B cell (primary cell): Measurements from ENCODE around the gene CAPZB.

Experiments used
- EZH2 ChIP-seq: IDR thresholded peaks from 2 replicates; pipeline ENCODE4 v1.6.1; 2012; ENCODE audit warnings: borderline replicate concordance, low read depth, mild to moderate bottlenecking, moderate library complexity, low read length; ENCODE audit not compliant: insufficient read depth, poor library complexity, severe bottlenecking
- TF ChIP-seq, protein P1 (sequence below): fragments of 200-600 bp; IDR thresholded peaks from one replicate; pipeline ENCODE4 v1.8.0; 2022; ENCODE audit warnings: antibody characterized with exemption, mild to moderate bottlenecking

DNA sequence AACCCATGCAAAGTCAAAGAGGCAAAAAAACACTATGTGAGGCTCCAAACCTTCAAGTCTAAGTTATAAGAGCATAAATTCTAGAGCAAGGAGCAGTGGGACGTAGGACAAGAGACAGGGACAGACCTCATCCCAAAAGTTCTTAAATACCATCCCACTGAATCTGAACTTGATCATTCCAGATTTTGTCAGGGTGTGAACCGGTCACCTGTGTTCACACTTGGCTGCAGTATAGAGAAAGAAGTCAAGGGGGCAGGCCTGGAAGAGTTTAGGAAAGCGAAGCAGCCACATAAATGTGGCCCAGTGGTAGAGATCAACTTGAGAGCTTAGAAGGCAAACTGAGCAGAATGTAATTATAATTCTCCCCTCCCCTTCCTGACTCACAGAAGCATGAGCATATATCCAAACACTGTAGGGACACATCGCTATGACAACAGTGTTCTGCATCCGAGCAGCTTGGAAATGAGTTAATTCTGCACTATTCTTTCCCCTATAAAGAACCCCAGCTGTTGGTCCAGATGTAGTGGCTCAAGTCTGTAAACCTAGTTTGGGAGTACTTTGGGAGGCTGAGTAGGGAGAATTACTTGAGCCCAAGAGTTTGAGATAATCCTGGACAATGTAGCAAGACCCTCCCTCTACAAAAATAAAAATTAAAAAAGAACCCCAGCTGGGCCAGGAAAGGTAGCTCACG, 176.1 kb downstream of the CAPZB start:
- TF ChIP-seq, protein P1, sequence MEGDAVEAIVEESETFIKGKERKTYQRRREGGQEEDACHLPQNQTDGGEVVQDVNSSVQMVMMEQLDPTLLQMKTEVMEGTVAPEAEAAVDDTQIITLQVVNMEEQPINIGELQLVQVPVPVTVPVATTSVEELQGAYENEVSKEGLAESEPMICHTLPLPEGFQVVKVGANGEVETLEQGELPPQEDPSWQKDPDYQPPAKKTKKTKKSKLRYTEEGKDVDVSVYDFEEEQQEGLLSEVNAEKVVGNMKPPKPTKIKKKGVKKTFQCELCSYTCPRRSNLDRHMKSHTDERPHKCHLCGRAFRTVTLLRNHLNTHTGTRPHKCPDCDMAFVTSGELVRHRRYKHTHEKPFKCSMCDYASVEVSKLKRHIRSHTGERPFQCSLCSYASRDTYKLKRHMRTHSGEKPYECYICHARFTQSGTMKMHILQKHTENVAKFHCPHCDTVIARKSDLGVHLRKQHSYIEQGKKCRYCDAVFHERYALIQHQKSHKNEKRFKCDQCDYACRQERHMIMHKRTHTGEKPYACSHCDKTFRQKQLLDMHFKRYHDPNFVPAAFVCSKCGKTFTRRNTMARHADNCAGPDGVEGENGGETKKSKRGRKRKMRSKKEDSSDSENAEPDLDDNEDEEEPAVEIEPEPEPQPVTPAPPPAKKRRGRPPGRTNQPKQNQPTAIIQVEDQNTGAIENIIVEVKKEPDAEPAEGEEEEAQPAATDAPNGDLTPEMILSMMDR = no peak
- no peak for TF ChIP-seq EZH2
